C4-2B (cell line): ENCODE results near the gene PTPRZ1.

Experiments
- ZFX ChIP-seq: fragments of 450-650 bp; IDR thresholded peaks from 2 replicates; pipeline ENCODE4 v1.6.1; 2017
- TF ChIP-seq, protein P1 (sequence below): fragments of 450-650 bp; conservative IDR thresholded peaks from 2 replicates; pipeline ENCODE4 v1.5.1; 2017; ENCODE audit warnings: mild to moderate bottlenecking

DNA sequence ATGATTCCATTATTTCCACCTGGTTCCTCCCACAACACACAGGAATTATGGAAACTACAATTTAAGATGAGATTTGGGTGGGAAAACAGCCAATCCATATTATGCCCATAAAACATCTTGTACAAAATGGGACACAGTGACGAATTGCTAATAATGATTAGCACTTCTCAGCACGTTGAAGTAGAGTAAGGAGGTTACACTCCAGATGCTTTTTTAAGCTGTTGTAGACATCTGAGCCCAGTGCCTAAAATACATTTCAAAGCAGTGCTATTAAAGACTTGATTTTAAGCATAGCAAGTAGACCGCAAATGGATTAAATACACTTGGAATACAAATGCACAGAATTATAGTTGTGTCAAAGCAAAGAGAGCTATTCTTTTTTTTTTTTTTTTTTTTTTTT lies 165.2 kb downstream of the PTPRZ1 start:
- no peak for TF ChIP-seq ZFX
- TF ChIP-seq, protein P1, sequence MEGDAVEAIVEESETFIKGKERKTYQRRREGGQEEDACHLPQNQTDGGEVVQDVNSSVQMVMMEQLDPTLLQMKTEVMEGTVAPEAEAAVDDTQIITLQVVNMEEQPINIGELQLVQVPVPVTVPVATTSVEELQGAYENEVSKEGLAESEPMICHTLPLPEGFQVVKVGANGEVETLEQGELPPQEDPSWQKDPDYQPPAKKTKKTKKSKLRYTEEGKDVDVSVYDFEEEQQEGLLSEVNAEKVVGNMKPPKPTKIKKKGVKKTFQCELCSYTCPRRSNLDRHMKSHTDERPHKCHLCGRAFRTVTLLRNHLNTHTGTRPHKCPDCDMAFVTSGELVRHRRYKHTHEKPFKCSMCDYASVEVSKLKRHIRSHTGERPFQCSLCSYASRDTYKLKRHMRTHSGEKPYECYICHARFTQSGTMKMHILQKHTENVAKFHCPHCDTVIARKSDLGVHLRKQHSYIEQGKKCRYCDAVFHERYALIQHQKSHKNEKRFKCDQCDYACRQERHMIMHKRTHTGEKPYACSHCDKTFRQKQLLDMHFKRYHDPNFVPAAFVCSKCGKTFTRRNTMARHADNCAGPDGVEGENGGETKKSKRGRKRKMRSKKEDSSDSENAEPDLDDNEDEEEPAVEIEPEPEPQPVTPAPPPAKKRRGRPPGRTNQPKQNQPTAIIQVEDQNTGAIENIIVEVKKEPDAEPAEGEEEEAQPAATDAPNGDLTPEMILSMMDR = no peak
